Transverse colon (tissue), 3 donors: Measurements from ENCODE around the gene ZFPM1.
A peak's percentile ranks its signal among the peaks of the same experiment; 100 is the strongest.

Source experiments
- CTCF ChIP-seq, 5 experiments: fragments of 200-600 bp in 3 of 5; fragments of 450-650 bp in 2 of 5; sonication (generic) in 3 of 5; IDR thresholded peaks; 1 replicate in 2 of 5; 2 replicates in 3 of 5; pipeline ENCODE4 v1.5.1; 2016 to 2017; ENCODE audit warnings: antibody characterized with exemption in 5 of 5, inconsistent platforms in 3 of 5, mild to moderate bottlenecking in 2 of 5, moderate library complexity in 1 of 5
- EP300 ChIP-seq: sonication (generic); formaldehyde crosslinking; IDR thresholded peaks from one replicate; pipeline ENCODE4 v1.6.1; 2017; ENCODE audit warnings: antibody characterized with exemption, low read depth
- POLR2A ChIP-seq: fragments of 450-650 bp; IDR thresholded peaks from one replicate; pipeline ENCODE4 v1.6.1; 2016; ENCODE audit warnings: antibody characterized with exemption, mild to moderate bottlenecking, moderate library complexity

- TF ChIP-seq CTCF (IDR thresholded peaks at IDR 0.05) (peak in 1 of 5 experiments; percentile 3), POLR2A (no peak), EP300 (no peak)
Measured at GRCh38 chr16:88452482-88453216, 431 bp upstream of the ZFPM1 start.
